Fibroblast of skin of right biceps (primary cell): ENCODE measurements around the gene CHRM2.

Source experiments
- DNase-seq: peaks from one replicate; pipeline ENCODE4 v3.0.0-alpha.2; 2013

The CHRM2 gene

DNA sequence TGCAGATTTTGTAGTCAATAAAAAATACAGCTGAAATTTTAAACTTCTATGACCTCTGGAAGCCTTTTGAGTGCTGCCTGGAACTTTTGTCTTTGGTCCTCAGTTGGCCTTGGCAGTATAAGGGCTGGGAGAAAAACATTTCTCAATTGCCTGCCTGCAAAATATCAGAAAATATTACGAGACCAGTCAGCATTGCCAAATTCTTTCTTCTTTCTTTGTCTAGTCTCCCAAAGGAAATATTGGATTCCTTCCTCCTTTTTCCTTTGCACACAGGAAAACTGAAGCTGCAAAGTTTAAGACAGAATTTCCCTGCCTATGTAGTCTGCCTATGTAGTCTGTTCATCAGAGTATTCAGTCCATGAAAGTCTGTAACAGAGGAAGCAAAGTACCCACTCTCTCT is 95.9 kb downstream of the CHRM2 start:
- no peak for DNase-seq

DNA sequence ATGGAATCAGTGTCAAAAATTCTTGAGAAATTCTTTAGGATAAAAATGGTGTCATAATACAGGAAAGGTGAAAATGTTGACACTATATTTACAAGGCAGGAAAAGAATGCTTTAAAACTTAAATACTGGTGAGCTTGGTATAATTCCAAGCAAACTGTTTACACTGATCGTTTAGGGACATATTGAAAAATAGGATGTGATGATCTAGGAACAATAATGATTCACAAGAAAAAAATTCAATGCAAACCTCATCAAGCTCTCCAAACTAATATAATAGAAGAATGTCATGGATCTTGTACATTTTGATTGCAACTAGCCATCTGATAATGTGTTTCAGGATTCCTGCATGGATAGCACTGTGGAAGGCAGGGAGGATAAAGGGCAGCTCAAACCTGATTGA is 98.4 kb downstream of the CHRM2 start:
- no peak for DNase-seq

DNA sequence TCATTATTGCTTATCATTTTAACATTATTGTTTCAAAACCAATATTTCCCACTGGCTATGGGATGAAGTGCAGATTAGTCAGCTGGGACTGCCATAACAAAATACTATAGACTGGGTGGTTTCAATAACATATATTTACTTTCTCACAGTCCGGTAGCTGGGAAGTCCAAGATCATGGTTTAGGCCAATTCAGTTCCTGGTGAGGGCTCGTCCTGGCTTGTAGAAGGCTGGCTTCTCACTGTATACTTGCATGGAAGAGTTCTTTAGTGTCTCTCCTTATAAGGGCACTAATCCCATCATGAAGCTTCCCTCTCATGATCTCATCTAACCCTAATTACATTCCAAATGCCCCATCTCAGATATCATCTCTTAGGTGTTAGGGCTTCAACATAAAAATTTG is 101.3 kb downstream of the CHRM2 start:
- no peak for DNase-seq

DNA sequence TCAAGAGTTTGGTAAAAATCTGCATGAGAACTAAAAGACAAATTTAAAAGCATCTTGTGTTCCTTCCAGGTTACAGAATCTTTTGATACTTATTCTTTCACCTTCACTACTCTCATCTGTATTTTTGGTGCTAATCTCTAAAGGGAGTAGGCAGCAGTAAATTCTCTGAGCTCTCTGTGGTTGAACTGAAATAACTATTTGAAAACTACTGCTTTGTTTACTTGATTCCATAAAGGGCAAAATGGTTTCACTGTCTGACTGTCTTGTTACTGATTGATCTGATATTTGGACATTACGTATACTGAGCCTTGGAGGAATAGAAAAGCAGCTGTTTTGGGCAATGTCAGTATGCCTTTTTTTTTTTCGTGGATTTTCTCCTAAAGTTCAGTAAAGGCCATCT is 103.3 kb downstream of the CHRM2 start:
- no peak for DNase-seq

DNA sequence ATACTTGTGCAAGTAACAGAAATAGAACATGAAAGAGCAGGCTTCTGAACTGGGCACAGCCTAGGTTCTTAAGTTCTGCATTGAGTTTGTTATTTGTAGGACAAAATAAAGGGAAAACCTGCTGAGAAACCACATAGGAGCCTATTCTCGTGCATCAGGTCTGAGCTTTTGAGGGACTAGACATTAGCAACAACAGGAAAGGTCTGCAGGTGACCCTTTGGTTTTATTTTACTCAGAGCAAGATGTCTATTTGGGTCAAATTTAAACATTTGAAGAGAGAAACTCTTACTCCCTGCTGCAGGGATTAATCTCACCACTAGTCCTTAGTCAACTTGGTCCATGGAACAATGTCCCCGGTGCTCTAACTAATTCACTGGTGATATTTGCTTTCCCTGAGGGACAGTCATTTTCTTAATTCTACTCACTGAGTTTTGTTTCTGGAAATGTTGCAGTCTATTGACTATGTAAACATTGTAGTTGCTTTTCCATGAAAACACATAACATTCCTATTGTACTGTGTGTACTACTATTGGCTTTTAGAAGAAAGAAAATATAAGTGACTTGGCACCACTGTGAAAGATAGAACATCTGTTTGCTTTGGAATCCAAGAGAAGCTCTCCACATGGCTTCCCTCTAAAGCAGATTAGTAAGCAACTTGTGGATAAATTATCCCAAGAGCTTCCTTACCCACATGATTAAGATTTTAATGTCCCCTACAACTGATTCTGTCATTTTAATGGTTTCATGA is 108.2 kb downstream of the CHRM2 start:
- no peak for DNase-seq

DNA sequence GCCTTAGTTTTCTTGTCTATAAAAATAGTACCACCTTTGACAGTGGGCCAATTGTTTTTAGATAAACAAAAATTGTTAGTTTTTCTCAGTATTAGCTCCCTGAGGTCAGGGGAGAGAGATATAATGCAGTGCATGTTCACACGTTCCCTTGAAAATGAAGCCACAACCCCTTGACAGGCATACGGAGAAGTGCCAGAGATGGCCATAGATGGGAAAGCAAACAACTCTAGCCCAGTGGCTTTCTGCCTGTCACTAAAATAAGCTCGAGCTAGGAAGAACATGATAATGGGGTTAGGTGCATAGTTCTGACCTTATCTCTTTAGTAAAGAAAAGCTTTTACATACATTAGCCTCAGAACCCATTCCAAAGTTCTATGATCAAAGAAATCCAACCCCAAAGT is 124.9 kb downstream of the CHRM2 start:
- DNase-seq, result no peak

DNA sequence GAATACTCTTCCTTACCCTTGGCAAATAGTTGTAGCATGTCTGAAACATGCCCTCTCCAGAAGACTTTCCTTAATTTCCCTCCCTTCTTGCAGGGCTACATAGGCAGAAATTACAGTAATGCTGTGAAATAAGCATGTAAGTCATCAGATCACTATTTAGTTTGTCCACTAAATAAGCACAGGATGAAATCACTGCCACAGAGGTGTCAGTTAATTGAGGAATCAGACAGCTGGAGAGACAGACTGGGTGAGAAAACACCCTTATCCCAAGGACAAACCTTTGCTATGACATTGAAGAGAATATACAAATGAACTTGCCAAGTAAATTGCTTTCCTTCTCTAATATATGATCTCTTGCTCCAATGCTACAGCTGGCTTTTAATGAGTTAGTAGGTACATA is 129.3 kb downstream of the CHRM2 start:
- DNase-seq, result no peak

DNA sequence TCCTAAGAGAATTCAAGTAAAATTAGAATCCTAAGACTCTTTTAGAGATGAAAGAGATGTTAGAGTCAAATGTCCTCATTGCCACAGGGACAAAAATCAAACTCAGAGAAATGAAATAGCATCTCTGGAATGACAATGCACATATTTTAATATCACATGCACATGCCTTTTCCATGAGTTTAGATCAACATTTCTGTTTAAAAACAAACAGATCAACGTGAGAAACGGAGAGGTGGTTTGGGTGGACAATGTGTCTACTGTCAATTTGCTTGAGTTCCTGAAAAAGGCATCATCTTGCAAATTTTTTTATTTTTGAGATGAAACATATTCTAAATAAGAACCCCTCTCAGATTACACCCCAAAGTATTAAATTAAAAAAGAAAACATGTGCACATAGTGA is 130.0 kb downstream of the CHRM2 start:
- peak; percentile 2 for DNase-seq

DNA sequence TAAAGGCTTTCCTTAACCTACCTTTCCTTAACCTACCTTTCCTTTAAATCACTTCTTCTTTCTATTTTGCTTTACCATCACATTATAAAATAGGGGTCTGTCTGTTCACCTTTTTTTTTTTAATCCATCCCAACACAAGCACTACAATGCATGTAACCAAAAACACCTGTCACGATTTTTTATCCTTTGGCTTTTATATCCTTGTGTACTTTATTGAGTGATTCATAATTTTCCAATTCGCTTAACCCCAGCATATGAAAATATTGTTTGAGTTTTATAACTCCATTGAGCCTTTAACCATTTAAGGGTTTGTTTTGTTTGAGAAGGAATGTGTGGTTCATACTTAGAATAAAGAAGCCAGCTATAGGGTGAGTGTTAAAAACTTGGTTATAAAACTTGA is 132.2 kb downstream of the CHRM2 start:
- no peak for DNase-seq

DNA sequence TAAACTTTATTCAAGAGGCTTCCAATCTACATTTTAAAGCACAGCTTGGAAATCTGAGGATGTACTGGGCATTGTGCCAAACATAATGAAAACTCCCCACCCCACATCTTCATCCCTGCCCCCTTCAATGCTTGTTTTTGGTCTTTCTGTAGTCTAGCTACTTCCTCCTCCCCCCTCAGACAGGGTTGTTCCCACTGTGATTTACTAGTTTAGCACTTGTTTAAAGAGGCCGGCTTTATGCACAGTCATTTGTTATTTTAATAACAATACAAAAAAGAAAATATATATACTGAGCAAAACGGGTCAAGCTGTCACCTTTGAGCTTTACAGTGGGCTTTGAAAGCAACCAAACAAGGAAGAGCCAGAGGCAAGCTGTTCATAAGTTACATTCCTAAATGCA is 132.6 kb downstream of the CHRM2 start:
- DNase-seq, result peak; percentile 23

DNA sequence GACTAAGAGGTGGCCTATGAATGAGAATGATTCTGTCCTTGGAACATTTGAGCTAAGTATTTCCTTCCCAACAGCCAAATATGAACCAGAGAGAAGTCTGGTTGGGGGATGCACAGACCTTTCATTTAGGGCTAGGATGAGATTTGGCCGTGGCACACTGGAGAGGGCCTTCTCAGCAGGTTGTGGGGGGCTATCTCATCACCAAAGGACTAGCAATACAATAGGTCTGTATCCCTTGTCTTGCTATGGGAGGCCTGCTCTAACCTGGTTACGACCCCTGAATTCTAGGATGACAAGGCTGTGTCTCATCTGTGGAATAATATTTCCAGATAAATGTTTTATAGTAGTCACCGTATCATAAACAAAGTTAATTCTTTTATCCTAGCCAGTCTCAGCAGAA is 133.0 kb downstream of the CHRM2 start:
- no peak for DNase-seq

DNA sequence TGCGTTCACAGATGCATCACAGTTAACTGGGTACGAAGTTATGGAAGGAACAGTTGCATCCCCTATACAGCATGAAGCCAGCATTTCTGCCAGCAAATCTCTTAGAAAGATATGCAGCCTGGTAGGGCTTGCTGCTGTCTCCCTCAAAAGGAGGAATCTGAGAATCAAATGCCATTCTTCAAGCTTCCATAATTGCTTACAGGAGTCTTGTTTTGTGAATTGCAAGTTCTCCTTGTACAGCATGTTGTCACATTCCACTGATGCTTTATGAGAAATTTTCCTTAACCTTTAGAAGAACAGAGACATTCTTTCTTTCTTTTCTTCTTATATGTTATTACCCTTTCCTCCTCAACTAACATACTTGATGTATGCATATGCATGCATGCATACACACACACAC is 134.6 kb downstream of the CHRM2 start:
- peak; percentile 51 for DNase-seq

DNA sequence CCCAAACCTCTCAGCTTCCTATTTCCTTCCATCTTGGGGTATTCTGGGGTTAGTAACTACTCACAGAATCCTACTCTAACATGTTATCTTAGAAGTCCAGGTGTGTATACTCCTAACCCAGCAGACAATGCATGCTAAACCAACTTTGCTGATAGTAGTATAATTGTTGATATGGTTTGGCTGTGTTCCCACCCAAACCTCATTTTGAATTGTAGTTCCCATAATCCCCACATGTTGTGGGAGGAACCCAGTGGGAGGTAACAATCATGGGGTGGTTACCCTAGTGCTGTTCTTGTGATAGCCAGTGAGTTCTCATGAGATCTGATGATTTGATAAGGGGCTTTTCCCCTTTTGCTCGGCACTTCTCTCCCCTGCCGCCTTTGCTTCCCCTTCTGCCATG is 135.1 kb downstream of the CHRM2 start:
- DNase-seq, result no peak

DNA sequence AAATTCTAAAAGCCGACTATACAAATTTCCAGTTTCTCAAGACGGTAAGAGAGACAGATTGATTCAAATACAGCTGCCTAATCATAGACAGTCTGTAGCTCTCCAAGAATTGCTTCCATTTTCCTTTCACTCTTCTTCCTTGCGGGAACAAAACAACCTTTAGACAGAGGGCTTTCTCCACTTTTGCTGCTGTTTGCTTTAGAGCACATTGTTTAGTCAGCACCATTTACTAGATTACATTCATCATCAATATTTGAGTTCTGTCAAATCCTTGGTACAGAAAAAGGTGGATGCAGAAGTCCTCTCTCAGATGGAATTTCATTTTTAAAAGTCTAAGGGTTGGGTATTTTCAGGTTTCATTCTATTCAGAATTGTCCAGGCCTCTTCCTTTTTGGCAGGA is 137.4 kb downstream of the CHRM2 start:
- no peak for DNase-seq

DNA sequence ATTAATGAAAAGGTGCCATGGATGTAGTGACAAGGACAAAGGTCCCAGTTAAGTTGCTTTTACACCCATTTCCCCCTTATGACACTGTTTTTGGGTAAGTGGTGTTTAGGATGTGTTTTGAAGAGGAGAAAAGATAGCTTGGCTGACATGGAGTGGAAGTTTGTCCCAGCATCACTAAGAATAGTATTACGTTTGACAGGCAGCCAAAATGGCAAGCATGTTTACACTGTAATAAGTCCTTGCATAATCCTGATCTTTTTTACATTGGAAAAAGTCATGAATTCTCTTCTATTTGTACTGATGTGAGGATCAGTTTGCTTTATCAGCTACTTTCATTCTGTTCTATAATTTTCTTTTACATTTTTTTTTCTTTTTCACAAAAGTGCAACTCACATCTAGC is 137.8 kb downstream of the CHRM2 start:
- no peak for DNase-seq

DNA sequence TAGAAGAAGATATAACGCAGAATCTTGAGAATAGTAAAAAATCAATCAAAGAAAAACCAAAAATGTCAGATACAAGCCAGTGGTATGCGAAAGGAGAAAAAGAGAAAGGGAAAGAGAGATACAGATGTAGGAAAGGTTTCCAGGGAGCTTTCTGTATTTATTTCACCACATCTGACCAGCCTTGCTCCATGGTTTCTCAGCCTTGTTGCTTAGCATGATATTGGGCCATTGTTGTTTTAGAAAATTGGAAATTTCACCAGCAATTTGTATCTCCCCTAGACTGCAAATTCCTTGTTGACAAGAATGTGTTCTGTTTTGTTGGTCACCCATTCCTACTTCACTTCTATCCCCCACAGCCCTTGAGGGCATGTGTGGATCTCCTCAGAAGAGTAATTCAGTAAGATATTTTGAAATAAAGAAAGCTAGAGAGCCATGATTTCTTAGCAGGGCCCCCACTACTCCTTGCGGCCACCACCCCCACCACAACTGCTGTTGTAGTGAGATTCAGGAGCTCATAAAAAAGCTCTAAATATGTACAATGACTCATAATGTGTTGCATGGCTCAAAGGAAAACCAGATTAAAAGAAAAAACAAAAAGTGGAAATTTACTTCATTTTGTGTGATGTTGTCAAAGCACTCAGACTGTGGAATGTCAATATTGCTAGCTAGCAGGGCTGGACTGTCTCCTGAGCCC is 138.7 kb downstream of the CHRM2 start:
- DNase-seq, result no peak

DNA sequence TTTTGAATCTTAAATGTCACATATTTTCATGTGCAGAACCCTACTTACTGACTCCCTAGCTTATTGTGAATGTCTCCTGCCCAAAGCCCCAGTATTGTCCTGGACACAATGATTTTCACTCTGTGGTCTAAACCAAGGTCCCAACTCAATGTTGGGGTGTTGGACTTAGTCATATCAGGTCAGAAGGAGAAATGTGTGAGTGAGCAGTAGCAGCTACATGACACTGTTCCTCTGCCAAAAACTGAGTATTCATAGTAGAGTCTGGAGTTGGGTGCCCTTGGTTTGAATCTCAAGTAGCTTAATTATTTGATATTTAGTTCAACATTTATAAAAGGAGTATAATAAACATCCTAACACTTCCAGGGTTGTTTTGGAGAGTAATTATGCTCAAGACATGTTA is 141.0 kb downstream of the CHRM2 start:
- DNase-seq, result no peak

DNA sequence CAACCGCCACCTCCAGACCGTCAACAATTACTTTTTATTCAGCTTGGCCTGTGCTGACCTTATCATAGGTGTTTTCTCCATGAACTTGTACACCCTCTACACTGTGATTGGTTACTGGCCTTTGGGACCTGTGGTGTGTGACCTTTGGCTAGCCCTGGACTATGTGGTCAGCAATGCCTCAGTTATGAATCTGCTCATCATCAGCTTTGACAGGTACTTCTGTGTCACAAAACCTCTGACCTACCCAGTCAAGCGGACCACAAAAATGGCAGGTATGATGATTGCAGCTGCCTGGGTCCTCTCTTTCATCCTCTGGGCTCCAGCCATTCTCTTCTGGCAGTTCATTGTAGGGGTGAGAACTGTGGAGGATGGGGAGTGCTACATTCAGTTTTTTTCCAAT is 146.6 kb downstream of the CHRM2 start:
- DNase-seq, result no peak

DNA sequence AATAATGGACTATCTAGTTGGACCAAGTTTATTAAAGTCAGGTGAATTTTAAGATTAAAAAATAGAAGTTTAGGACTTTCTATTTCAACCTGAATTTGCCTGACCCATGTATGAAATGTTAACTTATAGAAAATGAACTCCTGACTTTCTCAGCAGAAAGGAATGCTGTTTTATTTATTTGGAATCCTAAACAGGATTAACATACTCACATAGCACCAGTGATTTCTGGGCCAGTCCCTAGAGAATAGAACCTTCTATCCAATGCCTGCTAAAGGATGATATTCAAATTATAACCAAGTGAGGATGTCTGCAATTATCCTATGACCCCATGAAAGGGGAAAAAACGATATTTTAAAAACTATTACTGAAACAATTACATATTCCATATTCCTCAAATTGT is 148.8 kb downstream of the CHRM2 start:
- peak; percentile 19 for DNase-seq

DNA sequence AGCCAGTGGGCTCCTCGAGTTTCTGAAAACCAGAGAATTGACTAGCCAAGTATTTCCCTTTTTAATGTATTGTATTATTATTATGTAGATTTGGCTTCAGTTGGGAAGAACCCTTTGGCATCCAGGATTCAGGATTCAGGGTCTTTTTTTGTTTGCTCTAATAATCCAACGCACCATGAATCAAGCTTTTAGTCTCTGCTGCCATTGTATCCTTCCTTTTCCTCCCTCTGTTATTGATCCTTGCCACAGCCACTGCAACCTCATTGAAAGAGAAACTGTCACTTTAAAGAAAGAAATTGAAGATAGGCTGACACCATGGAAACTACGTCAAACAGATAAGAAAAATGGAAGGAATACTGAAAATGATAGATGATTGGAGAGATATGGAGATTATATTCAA is 150.0 kb downstream of the CHRM2 start:
- no peak for DNase-seq

DNA sequence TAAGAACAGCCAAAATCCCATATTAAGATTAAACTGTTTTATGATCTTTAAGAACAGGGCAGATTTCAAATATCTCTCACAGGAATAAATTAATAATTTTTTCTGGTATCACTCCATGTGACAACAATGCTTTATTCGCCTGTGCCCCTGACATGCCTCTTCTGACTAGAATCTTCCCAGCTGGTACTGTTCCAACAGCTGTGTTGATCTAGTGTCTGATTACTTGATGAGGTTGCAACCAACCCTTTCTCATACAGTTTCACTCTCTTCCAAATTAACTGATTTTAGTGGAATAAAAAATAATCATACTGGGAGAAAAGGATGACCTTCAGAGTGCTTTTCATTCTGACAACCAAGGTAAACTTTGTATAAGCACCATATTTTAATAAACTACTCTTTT is 151.9 kb downstream of the CHRM2 start:
- no peak for DNase-seq

DNA sequence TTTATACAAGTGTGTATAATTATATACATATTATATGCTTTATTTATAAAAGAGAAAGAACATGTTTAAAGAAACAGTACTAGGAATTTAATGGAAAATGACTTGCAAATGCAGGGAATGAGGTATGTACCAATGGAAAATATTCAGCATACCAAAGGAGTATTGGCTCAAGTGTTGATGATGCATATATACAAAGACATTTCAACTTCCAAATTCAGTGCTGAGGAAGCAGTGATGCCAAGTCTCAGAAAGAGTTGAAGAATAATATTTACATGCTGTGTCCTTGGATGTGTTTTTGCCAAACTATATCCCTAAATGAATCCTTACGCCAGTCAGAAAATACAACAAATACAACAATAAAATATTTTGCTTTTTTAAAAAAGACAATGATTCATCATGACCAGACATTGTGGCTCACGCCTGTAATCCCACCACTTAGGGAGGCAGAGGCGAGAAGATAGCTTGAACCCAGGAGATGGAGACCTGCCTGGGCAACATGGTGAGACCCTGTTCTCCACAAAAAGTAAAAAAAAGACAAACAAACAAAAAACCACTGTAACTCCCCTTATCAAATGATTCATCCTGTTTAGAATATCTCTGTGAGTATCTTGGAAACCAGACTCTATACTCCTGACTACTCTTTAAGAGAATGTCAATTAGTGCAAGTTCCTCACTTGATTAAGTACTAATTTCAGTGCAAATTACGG is 157.2 kb downstream of the CHRM2 start:
- DNase-seq, result peak; percentile 43

DNA sequence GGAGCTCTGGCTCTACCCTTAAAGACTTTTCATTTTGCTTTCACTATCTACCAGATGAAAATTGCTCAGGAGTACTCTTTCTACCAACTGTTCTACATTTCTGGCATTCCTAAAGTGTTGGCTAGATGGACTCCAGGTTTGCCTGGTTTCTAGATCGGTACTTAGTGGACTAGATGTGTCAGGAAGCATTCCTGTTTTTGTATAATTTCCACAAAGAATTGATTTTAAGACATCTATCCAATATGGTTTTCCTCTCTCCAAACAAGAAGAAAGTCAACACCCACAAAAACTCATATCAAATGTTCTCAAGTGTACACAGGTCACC is 157.7 kb downstream of the CHRM2 start:
- DNase-seq, result no peak

DNA sequence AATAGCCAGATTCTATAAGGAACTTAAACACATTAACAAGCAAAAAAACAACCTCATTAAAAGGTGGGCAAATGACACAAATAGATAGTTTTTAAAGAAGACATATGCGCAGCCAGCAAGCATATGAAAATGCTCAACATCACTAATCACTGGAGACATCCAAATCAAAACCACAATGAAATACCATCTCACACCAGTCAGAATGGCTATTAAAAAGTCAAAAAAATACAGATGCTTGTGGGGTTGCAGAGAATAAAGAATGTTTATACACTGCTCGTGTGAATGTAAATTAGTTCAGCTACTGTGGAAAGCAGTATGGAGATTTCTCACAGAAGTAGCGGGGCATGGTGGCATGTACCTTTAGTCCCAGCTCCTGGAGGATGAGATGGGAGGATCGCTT is 164.0 kb downstream of the CHRM2 start:
- DNase-seq, result peak; percentile 28

DNA sequence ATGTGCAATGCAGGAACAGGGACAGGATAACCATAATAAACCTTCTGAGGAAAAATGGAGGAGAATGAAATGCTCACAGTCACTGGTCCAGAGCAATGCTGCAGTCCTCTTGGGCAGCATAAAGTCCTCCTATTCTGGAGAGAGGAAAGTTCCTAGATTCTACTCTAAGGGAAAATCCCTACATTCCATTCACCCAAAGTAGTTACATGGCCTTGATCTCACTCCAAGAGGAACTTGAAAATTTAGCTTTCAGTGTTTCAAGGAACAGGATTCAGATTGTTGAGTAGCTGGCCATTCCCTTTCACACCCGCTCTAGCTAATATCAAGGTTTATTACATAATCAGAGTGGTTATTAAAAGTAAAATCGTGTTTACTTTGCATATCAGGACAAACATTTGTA is 168.3 kb downstream of the CHRM2 start:
- no peak for DNase-seq
